Measurements from ENCODE around the gene SRRM4.
"Not testable (repeated sequence)": the region's sequence is repeated elsewhere in the genome, so short reads cannot be mapped to it uniquely, and the experiment has no call there.

Gene SRRM4

GRCh38 chr12:119011231-119011630 is 29.9 kb downstream of the SRRM4 start:
- DNase-seq (ENCODE audit: low read depth): no peak

DNA sequence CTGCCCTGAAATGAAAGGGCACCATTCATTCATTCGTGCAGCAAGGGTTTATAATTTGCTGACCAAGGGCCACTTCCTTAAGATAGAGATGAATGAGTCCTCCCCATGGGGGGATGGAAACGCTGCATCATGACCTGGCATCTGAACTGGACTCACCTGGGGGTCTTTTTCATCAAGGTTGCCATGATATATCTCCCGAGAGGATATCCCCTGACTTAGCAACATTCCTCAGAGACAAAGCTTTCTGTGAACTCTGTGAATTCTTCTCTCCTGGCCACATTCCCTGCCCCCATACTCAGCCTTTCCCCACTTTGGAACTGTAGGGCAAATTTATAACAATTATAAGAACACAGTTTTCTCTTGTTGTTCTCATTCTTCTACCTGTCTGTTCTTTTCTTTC is 30.8 kb downstream of the SRRM4 start:
- no peak for DNase-seq (ENCODE audit: low read depth)

GRCh38 chr12:119013023-119013422 is 31.7 kb downstream of the SRRM4 start:
- DNase-seq (ENCODE audit: low read depth): no peak

DNA sequence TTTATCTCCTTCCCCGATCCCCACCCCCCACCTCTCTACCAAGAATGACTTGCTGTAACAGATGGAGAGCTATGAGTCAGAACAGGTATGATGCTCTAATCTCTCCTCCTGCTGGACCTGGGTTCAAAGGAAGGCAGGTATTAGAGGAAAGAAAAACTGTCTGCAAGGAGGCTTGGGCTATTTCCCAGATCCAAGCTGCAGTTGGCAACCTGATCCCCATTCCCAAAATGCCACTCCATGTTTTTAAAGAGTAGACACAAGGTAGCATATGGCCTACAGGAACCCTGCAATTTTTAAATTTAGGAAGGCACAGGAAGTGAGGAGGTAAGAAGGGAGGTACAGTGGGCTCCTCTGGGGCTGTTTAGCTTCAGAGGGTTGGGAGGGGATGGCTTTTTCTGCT is 33.0 kb downstream of the SRRM4 start:
- DNase-seq (ENCODE audit: low read depth): no peak

GRCh38 chr12:119016715-119017114 is 35.4 kb downstream of the SRRM4 start:
- DNase-seq (ENCODE audit: low read depth): no peak

- no peak for DNase-seq (ENCODE audit: low read depth)
Measured at GRCh38 chr12:119019166-119019565, 37.8 kb downstream of the SRRM4 start.

- DNase-seq (ENCODE audit: low read depth): no peak
Measured at GRCh38 chr12:119020406-119021360, 39.3 kb downstream of the SRRM4 start.

GRCh38 chr12:119024356-119024755 is 43.0 kb downstream of the SRRM4 start:
- no peak for DNase-seq (ENCODE audit: low read depth)

- no peak for DNase-seq (ENCODE audit: low read depth)
Measured at GRCh38 chr12:119025786-119026185, 44.4 kb downstream of the SRRM4 start.

DNA sequence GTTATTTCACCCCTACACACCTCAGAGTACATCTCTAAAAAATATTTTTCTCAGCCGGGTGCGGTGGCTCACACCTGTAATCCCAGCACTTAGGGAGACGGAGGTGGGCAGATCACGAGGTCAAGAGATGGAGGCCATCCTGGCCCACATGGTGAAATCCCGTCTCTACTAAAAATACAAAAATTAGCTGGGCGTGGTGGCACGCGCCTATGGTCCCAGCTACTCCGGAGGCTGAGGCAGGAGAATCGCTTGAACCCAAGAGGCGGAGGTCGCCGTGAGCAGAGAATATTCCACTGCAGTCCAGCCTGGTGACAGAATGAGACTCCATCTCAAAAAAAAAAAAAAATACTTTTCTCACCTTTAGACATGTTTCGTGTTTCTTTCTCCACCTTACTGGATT is 52.0 kb downstream of the SRRM4 start:
- not testable (repeated sequence) for DNase-seq (ENCODE audit: low read depth)

GRCh38 chr12:119036878-119037825 is 55.8 kb downstream of the SRRM4 start:
- no peak for DNase-seq (ENCODE audit: low read depth)

DNA sequence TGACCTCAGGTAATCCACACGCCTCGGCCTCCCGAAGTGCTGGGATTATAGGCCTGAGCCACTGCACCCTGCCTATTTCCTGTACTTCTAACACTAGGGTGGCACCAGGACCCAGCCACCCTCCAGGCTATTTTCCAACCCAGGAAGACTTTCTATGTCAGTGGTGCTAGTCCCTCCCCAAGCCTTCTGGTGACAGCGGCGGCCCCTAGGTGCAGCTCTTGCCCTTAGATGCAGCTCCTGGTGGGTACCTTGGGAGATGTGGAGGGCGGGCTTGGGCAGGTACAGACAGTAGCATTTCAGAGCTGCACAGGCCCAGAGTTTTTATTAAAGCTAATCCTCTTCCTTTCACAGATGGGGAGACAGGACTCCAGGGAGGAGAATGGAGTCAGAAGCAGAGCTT is 62.8 kb downstream of the SRRM4 start:
- DNase-seq (ENCODE audit: low read depth): no peak

DNA sequence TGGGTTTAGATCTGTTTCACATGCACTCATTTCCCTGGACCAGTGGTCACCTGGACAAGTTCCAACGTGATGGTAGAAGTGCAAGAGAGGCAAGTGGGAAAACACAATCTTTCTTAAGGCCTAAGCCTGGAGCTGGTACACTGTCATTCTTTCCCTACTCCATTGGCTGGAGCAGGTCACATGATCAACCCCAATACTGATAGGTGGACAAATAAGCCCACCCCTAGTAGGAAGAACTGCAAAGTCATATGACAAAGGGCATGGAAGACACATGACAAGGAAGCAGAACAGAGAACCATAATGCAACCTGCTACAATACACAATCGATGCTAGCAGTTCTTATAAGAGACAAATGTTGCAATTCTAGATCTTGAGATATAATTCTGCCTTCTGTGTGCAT is 66.3 kb downstream of the SRRM4 start:
- DNase-seq (ENCODE audit: low read depth): no peak

DNA sequence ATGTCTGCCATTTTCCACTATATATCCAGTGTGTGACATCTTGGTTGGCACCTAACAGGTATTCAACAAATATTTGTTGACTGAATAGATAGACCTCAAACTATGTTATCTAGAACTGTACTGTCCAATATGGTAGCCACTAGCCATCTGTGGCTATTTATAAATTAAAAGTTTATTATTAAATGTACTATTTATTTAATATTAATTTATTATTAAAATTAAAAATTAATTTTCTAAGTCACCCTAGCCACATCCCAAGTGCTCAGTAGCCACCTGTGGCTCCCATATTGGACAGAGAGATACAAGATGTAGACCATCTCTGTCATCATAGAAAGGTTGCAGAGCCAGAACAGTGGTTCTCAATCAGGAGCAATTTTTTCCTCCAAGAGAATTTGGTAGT is 69.3 kb downstream of the SRRM4 start:
- DNase-seq (ENCODE audit: low read depth): no peak

- no peak for DNase-seq (ENCODE audit: low read depth)
Measured at GRCh38 chr12:119051474-119051873, 70.1 kb downstream of the SRRM4 start.

DNA sequence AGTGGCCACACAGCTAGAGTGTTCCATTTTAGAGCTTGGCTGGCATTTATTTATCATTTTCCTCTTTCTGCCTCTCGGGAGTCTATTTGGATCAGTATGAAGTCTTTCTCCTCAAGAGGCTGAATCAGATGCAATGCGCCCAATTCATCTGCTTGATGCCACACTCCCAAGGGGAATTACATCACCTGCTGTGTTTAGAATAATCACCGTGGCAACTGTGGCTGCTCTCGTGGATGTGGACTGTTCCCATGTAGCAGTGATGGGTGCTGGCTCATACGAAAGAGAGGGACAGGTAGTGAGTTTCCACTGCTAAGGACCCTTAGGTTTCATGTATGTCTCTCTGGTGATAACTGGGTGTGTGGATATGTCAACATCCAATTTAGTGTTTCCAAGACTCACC is 70.7 kb downstream of the SRRM4 start:
- no peak for DNase-seq (ENCODE audit: low read depth)

DNA sequence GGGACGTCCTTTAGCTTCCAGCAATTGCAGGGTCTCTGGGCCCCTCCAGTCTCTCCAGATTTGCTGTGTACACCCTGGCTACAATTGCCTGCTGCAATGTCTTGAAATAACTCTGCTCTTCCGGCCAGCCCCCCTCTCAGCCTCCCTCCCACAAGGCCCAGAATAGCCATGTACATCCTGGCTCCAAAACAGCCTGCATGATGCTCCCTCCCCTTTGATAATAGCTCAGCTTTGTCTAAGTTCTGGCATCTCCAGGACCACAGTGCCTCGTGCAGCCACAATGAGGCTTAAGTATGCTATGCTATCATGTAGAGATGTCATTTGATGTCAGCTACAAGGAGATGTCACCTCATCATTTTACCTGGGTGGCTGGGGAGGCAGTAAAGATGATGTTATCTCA is 74.6 kb downstream of the SRRM4 start:
- DNase-seq (ENCODE audit: low read depth): no peak

DNA sequence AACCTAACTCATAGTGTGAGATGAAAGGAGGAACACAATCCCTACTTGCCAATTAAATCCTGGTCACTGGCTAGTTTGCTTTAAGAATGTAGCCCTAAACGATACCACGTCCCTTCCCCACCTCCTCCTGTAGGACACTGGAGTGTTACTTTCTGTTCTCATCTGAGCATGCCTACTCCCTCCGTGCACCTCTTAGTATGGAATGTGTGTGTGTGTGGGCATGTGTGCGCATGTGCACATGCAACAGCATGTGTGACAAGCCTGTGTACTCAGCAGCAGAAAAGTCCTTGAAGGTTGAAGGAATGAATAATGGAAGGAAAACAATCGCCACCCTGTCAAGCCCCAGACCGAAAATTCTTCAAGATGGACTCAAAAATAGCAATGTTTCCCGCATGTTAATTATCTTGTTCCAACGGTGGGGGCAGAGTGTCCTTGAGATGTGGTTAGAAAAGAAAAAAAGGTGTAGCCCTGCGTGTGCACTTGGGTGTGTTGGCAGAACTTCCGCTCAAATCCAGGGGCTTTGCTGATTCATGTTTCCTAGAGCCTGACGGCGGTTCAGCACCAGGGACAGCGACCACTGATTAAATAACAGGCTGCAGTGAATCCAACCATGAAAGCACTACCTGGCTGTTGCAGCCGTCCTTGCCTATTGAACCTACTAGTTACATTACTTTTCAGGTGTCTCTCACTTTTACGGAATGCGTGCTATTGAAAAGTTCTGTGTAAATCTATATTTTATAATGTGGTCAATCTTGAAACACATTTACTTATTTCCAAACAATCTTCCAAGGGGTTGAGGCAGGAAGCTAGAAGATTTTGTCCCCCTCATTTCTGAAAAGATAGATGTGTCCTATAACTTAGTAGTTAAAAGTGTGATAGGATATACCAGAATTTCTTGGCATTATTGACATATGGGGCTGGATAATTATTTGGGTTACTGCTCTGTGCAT is 79.8 kb downstream of the SRRM4 start:
- DNase-seq (ENCODE audit: low read depth): no peak

GRCh38 chr12:119068129-119068856 is 87.0 kb downstream of the SRRM4 start:
- DNase-seq (ENCODE audit: low read depth): no peak

GRCh38 chr12:119069147-119069642 is 87.9 kb downstream of the SRRM4 start:
- no peak for DNase-seq (ENCODE audit: low read depth)

GRCh38 chr12:119071176-119071575 is 89.8 kb downstream of the SRRM4 start:
- no peak for DNase-seq (ENCODE audit: low read depth)
